ENCODE results near the gene SPDYE16.
"Not testable (repeated sequence)": the region's sequence is repeated elsewhere in the genome, so short reads cannot be mapped to it uniquely, and the experiment has no call there.

DNA sequence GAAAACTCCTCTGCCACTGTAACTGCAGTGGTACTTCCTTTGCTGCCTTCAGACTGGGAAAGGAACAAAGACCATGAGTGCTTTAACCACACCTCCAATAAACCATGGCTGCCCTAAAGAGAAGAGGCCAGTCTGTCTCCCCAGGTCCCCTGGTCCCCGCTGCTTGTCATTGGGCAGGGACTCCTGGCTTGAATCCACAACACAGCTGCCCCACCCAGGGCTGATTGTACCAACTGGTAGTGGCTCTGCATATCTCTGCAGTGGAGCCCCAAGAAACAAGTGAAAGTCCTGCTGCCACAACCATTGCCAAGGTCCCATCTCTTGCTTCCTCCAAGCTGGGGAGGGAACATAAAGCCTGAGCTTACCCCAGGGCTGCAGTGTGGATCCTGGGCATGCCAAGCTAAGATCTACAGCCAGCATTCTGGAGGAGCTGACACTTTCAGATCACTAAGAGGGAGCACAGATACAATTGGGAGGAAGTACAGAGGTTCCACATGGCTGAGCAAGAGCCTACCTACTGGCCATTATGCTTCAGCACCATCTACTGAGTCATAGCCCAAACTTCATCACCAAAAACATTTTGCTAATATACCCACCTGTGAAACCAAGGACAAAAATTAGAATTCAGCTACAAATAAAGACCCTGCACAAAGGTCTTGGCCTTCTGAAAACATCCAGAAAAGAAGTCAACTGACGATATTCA is 48.7 kb upstream of the SPDYE16 start:
- TF ChIP-seq CTCF, POLR2A (IDR thresholded peaks at IDR 0.05): not testable (repeated sequence)
